DMS79 treated with DMSO at 0.1 percent for 48 hours (cell line): ENCODE data around the gene APBA3.
A peak's percentile ranks its signal among the peaks of the same experiment; 100 is the strongest.

ENCODE experiments used
- DNase-seq: peaks from one replicate; lab custom pipeline; 2025; lab: John Stamatoyannopoulos, UW

The APBA3 gene, protein sequence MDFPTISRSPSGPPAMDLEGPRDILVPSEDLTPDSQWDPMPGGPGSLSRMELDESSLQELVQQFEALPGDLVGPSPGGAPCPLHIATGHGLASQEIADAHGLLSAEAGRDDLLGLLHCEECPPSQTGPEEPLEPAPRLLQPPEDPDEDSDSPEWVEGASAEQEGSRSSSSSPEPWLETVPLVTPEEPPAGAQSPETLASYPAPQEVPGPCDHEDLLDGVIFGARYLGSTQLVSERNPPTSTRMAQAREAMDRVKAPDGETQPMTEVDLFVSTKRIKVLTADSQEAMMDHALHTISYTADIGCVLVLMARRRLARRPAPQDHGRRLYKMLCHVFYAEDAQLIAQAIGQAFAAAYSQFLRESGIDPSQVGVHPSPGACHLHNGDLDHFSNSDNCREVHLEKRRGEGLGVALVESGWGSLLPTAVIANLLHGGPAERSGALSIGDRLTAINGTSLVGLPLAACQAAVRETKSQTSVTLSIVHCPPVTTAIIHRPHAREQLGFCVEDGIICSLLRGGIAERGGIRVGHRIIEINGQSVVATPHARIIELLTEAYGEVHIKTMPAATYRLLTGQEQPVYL

GRCh38 chr19:3761382-3762129 lies at the start of gene APBA3:
APBA3 (minus strand) TSS chr19:3761692; CDS start chr19:3760264, 1,428 bp downstream.
- peak; percentile 88 for DNase-seq

GRCh38 chr19:3810708-3811355 lies 49.3 kb upstream of the APBA3 start:
- DNase-seq: no peak

- no peak for DNase-seq
Measured at GRCh38 chr19:3809881-3810707, 48.6 kb upstream of the APBA3 start.

- DNase-seq: no peak
Measured at GRCh38 chr19:3808420-3809143, 47.1 kb upstream of the APBA3 start.

- no peak for DNase-seq
Measured at GRCh38 chr19:3807574-3808354, 46.3 kb upstream of the APBA3 start.

GRCh38 chr19:3807131-3807480 lies 45.6 kb upstream of the APBA3 start:
- no peak for DNase-seq

- DNase-seq: no peak
Measured at GRCh38 chr19:3805859-3806258, 44.4 kb upstream of the APBA3 start.

DNA sequence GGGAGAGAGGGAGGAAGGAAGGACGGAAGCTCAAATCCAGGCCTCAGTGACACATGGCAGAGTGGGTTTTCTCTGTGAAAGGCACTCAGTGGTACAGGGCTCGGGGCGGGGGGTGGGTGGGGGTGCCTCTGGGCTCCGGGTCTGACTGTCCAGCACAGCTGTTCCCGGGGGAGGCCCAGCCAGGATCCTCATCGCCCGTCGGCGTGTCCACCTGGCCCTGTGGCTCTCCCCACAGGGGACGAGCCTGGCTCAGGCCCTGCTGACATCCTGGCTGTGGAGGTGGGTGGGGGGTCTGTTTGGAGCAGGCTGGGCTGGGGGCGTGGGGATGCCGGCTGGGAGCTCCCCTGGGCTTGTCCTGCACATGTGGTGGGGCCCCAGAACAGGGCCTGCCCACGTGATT lies 42.9 kb upstream of the APBA3 start:
- no peak for DNase-seq

DNA sequence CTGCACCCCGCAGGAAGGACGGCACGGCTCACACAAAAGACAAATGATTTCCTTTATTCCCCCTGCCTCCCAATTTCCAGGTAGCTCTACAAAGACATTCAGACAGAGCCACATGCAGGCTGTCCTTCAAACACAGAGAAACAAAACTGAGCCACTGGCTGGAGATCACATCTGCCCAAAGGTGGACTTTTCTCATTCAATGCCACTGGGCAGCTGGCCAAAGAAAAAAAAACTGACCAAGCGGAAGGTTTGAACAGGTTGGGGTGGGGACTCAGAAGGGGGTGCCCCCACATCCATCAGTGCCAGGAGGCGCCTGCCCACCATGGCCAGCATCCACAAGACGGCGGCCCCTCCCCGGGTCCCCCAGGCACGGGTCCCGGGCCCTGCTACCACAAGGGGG lies 42.5 kb upstream of the APBA3 start:
- no peak for DNase-seq

DNA sequence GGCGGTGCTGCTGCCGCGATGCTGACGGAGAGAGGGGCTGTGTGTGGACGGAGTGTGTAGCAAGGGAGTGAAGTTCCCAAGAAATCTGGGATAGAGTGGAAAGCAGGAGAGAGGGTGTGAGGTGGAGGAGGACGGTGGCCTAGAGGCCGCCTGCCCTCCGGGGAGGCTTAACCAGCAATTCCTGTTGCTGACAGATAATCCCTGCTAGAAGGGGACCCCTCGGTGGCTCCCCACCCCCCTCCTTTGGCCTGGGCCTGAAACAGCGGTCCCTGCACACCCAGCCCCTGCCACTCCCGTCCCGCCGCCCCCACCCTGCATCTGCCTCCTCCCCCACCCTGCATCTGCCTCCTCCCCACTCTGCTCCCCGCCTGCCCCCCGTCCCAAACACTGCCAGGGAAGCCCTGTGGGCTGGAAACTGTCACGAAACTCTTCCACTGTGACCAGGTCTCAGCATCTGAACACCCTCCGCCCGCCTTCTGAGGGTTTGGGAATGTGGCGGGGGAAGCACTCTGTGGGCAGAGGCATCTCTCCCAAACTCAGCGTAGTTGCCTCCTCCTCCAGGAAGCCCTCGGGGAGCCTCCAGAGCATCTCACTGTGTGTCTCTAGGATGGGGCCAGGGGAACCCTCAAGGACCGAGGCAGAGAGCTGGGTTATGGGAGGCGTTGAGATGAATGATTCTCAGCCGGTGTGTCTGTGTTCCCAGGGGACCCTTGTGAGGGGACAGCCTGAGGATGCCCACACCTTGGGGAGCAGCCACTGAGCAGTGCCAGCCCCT lies 41.8 kb upstream of the APBA3 start:
- no peak for DNase-seq

DNA sequence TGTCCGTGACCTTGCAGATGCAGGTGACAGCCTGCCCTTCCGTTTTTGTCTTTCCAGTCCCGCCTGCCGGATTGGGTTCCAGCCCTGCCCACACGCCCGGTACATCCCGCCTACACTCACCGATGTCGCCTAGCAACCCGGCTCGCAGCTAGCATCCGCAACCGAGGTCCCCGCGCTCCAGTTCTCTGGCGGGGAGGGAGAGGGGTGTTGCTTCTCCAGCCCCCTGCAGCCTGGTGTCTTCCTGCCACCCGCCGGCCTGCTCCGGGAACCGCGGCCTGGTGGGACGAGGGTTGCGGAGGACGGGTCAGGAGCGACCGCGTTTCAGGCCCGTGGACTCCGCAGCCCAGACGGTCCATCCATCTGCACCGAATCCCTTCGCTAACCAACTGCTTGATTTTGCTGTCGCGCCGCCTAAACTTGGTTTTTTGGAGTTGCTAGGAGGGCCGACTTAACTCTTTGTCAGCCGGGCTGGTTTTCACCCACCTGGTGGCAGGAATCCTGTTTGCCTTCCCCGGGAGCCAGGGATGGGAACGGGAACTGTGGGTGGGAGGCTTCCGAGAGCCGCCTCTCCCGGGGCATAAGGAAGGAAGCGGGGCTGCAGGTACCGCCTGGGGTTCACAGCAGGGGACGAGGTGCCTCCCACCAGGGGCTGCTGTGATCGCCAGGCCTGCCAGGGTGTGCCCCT lies 40.1 kb upstream of the APBA3 start:
- peak; percentile 73 for DNase-seq

DNA sequence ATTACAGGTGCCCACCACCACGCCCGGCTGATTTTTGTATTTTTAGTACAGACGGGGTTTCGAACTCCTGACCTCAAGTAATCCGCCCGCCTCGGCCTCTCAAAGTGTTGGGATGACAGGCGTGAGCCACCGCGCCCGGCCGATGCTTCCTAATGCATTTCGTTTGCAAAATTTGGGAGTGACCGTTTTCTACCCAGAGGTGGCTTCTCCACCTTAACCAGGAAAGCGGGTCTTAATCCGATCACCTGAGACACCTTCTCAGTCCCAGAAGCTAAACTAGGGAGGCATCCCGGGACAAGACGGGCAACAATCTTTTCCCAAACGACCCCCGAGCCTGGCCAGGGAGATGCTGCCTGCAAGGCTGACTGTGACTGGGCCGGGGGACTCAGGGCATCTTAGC lies 39.5 kb upstream of the APBA3 start:
- no peak for DNase-seq

DNA sequence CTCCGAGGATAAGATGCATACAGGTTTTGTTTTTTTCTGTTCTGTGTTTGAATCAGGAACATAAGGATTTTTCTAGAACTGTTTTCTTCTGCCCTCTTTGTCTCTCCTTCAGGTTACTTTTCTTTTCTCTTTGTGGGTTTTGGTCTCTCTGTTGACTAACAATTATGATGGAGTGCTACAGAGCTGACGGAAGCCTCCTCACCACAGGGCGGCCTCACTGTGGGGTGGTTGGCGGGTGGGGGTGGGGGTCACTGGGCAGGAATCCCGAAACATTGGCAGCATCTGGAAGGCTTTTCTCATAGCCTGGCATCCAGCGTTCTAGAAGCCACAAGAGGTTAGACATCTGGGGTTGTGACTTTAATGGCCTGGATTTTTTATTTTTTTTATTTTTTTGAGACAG lies 36.6 kb upstream of the APBA3 start:
- no peak for DNase-seq

- no peak for DNase-seq
Measured at GRCh38 chr19:3796358-3796757, 34.9 kb upstream of the APBA3 start.

- no peak for DNase-seq
Measured at GRCh38 chr19:3793799-3794198, 32.3 kb upstream of the APBA3 start.

GRCh38 chr19:3792114-3792513 lies 30.6 kb upstream of the APBA3 start:
- no peak for DNase-seq

DNA sequence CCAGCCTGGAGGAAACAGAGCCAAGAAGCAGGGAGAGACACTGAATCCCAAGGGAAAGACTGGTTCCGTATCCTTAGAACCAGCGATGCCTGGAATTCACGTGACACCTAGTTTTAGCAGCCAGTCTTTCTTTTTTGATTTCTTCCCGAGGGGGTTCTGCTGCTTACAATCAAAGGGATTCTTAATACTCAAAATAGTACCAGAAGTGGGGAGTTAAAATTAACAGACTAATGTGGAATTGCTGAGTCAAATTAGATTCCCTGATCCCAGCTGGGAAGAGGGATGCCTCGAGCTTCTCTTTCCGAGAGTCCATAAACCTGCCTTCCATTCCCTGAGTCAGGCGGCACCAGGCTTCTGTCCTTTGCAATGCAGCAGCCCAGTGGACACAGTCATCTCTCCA lies 29.4 kb upstream of the APBA3 start:
- no peak for DNase-seq

DNA sequence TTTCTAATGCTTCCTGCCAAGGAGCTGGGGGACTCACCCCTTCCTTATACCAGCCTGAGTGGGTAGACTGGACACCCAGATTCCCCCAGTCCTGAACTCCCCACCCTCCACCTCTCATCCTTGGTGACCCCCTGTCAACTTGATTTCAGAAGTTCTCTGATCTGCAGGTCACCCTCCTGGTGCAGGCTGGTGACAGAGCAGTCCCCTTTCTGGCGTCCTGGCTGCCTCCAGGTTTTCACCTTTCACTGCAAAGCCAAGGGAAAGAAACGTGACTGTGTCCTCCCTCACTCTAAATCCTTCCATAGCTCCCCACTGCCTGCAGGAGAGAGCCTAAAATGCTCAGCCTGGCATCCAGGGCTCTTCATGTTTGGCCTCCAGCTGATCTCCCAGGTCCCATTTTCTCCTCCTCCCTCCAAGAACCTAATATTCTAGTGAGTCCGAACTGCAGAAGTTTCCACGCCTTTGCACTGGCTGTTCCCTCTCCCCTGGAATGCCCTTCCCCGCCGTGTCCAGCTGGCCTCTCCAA lies 28.8 kb upstream of the APBA3 start:
- DNase-seq: no peak
